T-helper 1 cell treated with Interleukin-12 subunit alpha and Interleukin-12 subunit beta and Interleukin-4 antibody, amounts not matched to agents 30 μg/mL and 1 μg/mL, for 36 hours (primary cell): ENCODE data around the gene CCDC33.

Experiments used
- H3K27ac Mint-ChIP-seq: one replicate; pipeline ENCODE4 v1.8.0; 2021; ENCODE audit warnings: mild to moderate bottlenecking, mixed read lengths
- H3K27me3 Mint-ChIP-seq: one replicate; pipeline ENCODE4 v1.8.0; 2021; ENCODE audit warnings: low read depth, mixed read lengths
- H3K36me3 Mint-ChIP-seq: one replicate; pipeline ENCODE4 v1.8.0; 2021; ENCODE audit warnings: low read depth, mixed read lengths
- H3K4me1 Mint-ChIP-seq: one replicate; pipeline ENCODE4 v1.8.0; 2021; ENCODE audit warnings: low read depth, mixed read lengths
- H3K4me3 Mint-ChIP-seq: one replicate; pipeline ENCODE4 v1.8.0; 2021; ENCODE audit warnings: mild to moderate bottlenecking, moderate library complexity, mixed read lengths
- H3K9me3 Mint-ChIP-seq: one replicate; pipeline ENCODE4 v1.8.0; 2021; ENCODE audit warnings: mixed read lengths

CCDC33 gene

GRCh38 chr15:74307827-74308811, 72.0 kb downstream of the CCDC33 start:
- H3K4me3 Mint-ChIP-seq = no peak overlapping the region
- H3K36me3 Mint-ChIP-seq = no peaks in the 10 kb centered on the region
- H3K9me3 Mint-ChIP-seq = no peaks in the 10 kb centered on the region
- H3K4me1 Mint-ChIP-seq = no peaks in the 10 kb centered on the region
- no peak overlapping the region for H3K27ac Mint-ChIP-seq
- H3K27me3 Mint-ChIP-seq = peaks cover 31% of the 10 kb centered on the region

- Mint-ChIP-seq H3K27me3 (peaks cover 11% of the 10 kb centered on the region), H3K4me1 (peaks cover 11% of the 10 kb centered on the region), H3K27ac (peak overlapping the region; percentile 6), H3K36me3 (no peaks in the 10 kb centered on the region), H3K4me3 (no peak overlapping the region), H3K9me3 (no peaks in the 10 kb centered on the region)
These were observed 75.8 kb downstream of the CCDC33 start for GRCh38 chr15:74311734-74312444.

DNA sequence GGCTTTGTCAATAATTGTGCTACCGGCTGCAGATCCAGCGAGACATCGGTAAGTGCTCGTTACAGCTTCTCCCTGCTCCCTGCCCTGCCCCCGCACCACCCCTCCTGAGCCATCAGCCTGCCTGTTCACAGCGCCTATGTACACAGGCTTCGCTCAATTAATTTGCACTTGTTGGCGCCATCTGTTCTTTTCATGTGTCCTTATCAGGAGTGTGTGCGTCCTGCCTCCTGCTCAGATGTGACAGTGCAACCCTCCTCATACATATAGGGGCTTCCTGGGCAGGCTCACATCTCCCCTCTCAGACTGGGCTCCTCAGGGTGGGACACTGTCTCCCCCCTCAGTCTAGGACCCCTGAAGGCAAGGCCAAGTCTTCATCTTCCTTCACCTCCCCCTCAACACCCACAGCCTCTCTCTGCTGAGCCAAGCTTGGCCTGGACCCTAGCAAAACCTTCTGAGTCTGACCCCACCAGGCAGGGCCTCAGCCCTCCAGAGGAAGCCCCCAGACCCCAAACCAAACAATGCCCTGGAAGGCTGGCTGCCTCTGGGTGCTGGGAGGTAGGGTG, 76.4 kb downstream of the CCDC33 start:
- Mint-ChIP-seq H3K4me1 (peaks cover 11% of the 10 kb centered on the region), H3K4me3 (no peak overlapping the region), H3K27ac (no peak overlapping the region), H3K9me3 (no peaks in the 10 kb centered on the region), H3K36me3 (no peaks in the 10 kb centered on the region), H3K27me3 (peaks cover 8% of the 10 kb centered on the region)

- H3K27ac Mint-ChIP-seq = no peak overlapping the region
- H3K27me3 Mint-ChIP-seq = no peaks in the 10 kb centered on the region
- H3K4me3 Mint-ChIP-seq = no peak overlapping the region
- peaks cover 11% of the 10 kb centered on the region for H3K4me1 Mint-ChIP-seq
- H3K36me3 Mint-ChIP-seq = no peaks in the 10 kb centered on the region
- H3K9me3 Mint-ChIP-seq = no peaks in the 10 kb centered on the region
These were observed 77.8 kb downstream of the CCDC33 start for GRCh38 chr15:74313889-74314288.

DNA sequence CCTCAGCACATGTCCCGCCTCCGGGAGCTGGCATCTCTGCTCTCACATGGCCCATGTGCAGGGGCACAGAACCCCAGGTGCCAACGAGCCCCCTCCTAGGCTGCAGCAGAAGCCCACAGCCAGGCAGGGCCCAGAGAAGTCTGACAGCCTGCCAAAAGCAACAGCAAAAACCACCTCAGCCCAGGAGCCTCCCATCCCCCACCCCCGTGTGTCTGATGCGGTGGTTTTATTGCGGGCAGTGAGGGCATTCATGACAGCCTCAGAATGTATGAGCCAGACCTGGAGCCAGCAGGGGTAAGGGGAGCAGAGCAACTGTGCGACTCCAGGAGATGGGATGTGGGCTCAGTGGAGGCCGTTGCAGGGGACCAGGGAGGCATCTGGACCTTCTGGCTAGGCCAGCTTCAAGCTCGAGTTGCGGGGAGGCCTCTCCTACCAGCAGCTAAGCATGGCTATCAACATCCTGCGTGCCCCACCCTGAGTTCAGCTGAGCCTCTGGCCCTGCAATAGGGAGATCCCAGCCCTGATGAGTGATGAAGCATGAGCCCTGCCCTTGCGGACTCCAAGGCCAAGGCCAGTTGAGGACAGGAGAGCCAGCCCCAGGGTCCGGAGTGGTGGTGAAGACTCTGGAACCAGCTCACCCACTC, 78.8 kb downstream of the CCDC33 start:
- peak overlapping the region; percentile 75 for H3K27ac Mint-ChIP-seq
- H3K4me3 Mint-ChIP-seq = no peak overlapping the region
- peaks cover 11% of the 10 kb centered on the region for H3K4me1 Mint-ChIP-seq
- H3K36me3 Mint-ChIP-seq = no peaks in the 10 kb centered on the region
- H3K9me3 Mint-ChIP-seq = no peaks in the 10 kb centered on the region
- no peaks in the 10 kb centered on the region for H3K27me3 Mint-ChIP-seq

GRCh38 chr15:74315626-74316025, 79.5 kb downstream of the CCDC33 start:
- Mint-ChIP-seq H3K27ac (peak overlapping the region; percentile 75), H3K4me1 (peaks cover 11% of the 10 kb centered on the region), H3K9me3 (no peaks in the 10 kb centered on the region), H3K27me3 (no peaks in the 10 kb centered on the region), H3K4me3 (peak overlapping the region; percentile 7), H3K36me3 (no peaks in the 10 kb centered on the region)

GRCh38 chr15:74316141-74316540, 80.0 kb downstream of the CCDC33 start:
- no peak overlapping the region for H3K27ac Mint-ChIP-seq
- no peaks in the 10 kb centered on the region for H3K9me3 Mint-ChIP-seq
- H3K4me1 Mint-ChIP-seq = peaks cover 11% of the 10 kb centered on the region
- no peaks in the 10 kb centered on the region for H3K27me3 Mint-ChIP-seq
- H3K36me3 Mint-ChIP-seq = no peaks in the 10 kb centered on the region
- H3K4me3 Mint-ChIP-seq = no peak overlapping the region

GRCh38 chr15:74317820-74318375, 81.8 kb downstream of the CCDC33 start:
- H3K27me3 Mint-ChIP-seq = peaks cover 3% of the 10 kb centered on the region
- H3K9me3 Mint-ChIP-seq = no peaks in the 10 kb centered on the region
- H3K4me1 Mint-ChIP-seq = peaks cover 11% of the 10 kb centered on the region
- no peaks in the 10 kb centered on the region for H3K36me3 Mint-ChIP-seq
- H3K4me3 Mint-ChIP-seq = no peak overlapping the region
- no peak overlapping the region for H3K27ac Mint-ChIP-seq

DNA sequence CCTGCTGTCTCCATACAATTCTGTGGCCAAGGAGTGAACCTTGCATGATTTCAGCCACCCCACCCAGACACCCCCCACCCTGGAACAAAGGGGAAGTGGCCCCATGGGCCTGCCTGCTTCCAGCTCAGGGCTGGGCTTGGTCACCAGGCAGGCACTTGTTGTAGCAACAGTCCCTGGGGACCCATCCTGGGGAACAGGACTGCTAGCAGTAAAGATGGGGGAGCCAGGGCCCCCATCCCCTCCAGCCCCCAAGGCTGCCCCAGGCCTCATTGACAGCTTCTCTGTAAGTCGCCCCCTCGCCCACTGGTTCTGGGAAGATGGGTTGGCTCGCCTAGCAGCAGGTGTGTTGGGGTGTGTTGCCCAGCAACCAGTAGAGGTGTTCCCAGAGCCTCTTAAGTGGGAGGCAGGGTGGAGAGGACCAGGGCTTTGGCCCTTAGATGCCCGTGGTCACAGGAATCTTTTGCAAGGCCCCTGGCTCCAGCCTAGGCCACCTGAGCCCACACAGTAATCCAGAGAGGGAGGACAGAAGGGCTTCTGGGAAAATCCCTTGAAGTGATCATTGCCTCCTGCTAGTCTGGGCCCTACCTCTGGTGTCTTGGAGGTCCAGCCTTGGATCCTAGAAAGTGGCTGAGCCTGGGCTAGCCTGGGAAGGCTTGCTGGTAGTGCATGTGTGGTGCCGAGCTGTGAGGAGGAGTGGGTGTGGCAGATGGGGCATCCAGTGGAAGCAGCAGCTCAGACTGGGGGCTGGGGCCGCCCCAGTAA, 82.4 kb downstream of the CCDC33 start:
- peaks cover 3% of the 10 kb centered on the region for H3K27me3 Mint-ChIP-seq
- no peak overlapping the region for H3K4me3 Mint-ChIP-seq
- no peaks in the 10 kb centered on the region for H3K36me3 Mint-ChIP-seq
- no peak overlapping the region for H3K27ac Mint-ChIP-seq
- H3K9me3 Mint-ChIP-seq = no peaks in the 10 kb centered on the region
- peaks cover 11% of the 10 kb centered on the region for H3K4me1 Mint-ChIP-seq

GRCh38 chr15:74319138-74319460, 83.0 kb downstream of the CCDC33 start:
- Mint-ChIP-seq H3K4me1 (peaks cover 11% of the 10 kb centered on the region), H3K27ac (no peak overlapping the region), H3K4me3 (no peak overlapping the region), H3K9me3 (no peaks in the 10 kb centered on the region), H3K36me3 (no peaks in the 10 kb centered on the region), H3K27me3 (peaks cover 3% of the 10 kb centered on the region)

- Mint-ChIP-seq H3K27me3 (peaks cover 3% of the 10 kb centered on the region), H3K27ac (no peak overlapping the region), H3K9me3 (no peaks in the 10 kb centered on the region), H3K4me3 (no peak overlapping the region), H3K4me1 (peaks cover 10% of the 10 kb centered on the region), H3K36me3 (no peaks in the 10 kb centered on the region)
These were observed 83.6 kb downstream of the CCDC33 start for GRCh38 chr15:74319596-74320351.

- Mint-ChIP-seq H3K9me3 (no peaks in the 10 kb centered on the region), H3K27ac (no peak overlapping the region), H3K4me3 (no peak overlapping the region), H3K4me1 (peaks cover 3% of the 10 kb centered on the region), H3K27me3 (peaks cover 3% of the 10 kb centered on the region), H3K36me3 (no peaks in the 10 kb centered on the region)
These were observed 84.5 kb downstream of the CCDC33 start for GRCh38 chr15:74320352-74321247.
